GM23248 (cell line): ENCODE results near the gene SLC6A12.

Source experiments
- EZH2 ChIP-seq: fragments of 200-600 bp; sonication (generic); IDR thresholded peaks from 2 replicates; pipeline ENCODE4 v1.6.1; 2018; ENCODE audit warnings: antibody characterized with exemption, mild to moderate bottlenecking; ENCODE audit not compliant: insufficient read depth, poor library complexity, severe bottlenecking
- EZH2phosphoT487 ChIP-seq: fragments of 200-600 bp; sonication (generic); IDR thresholded peaks from 2 replicates; pipeline ENCODE4 v1.6.1; 2018; ENCODE audit warnings: antibody characterized with exemption, moderate library complexity, mild to moderate bottlenecking, low read depth; ENCODE audit not compliant: insufficient read depth

DNA sequence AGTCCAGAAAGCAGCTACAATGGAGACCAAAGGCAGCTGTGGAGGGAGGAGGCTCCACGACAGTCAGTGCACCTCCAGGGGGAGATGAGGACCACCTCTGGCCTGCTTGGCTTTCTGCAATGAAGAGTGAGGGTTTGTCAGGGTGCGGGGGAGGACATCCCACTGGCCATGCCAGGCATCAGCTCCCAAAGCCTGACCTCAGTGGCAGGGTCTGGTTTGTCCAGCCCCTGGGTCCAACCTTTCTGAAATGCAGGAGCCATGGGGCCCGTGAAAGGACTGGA is 35.2 kb downstream of the SLC6A12 start:
- TF ChIP-seq EZH2 (no peak), EZH2phosphoT487 (no peak)
